Measurements from ENCODE around the gene EXOC3L4.
"Not testable (repeated sequence)": the region's sequence is repeated elsewhere in the genome, so short reads cannot be mapped to it uniquely, and the experiment has no call there.

EXOC3L4 gene

DNA sequence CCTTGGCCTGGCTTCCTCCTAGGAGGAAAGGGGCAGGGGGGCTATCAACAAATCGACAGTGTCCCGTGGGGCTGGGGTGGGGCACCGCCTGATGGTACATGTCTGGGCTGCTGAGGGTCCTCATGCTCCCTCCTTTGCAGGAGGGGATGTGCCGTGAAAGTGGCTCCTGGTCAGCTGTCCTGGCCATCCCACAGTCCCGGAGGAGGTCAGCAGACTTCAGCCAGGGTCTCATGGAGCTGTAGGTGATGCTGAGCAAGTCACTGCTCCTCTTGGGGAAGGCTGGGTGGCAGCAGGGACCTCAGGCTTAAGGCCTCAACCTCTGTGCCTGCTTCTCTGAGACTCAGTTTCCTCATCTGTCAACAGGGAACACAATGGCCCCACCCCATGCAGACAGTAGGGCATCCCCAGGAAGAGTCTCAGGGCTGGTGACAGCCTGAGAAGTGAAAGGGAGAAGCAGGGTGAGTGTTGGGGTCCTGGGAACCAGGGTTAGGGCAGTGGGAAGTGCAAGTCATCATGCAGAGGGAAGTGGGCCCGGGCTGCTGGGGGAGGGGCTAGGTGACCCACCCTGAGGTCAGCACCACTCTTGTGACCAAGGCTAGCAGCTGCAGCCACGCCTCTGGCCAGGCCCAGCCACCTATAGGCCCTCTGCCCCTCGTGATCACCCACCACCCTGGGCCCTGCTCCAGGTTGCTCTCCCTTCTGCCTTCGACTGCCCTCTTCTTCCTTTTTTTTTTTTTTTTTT, 24.3 kb downstream of the EXOC3L4 start:
- no peak for TF ChIP-seq ZNF121 (tag by site-specific recombination; IDR thresholded peaks at IDR 0.05)
- no peak for TF ChIP-seq SP3 (tag by site-specific recombination; IDR thresholded peaks at IDR 0.05)
- TF ChIP-seq ZIC2 (tag by site-specific recombination; IDR thresholded peaks at IDR 0.05), result no peak
- TF ChIP-seq ZNF585B (tag by site-specific recombination; IDR thresholded peaks at IDR 0.05), result no peak
- no peak for TF ChIP-seq ZNF2 (tag by site-specific recombination; IDR thresholded peaks at IDR 0.05)
- TF ChIP-seq ZNF623 (tag by site-specific recombination; IDR thresholded peaks at IDR 0.05), result no peak
- TF ChIP-seq, protein P1, sequence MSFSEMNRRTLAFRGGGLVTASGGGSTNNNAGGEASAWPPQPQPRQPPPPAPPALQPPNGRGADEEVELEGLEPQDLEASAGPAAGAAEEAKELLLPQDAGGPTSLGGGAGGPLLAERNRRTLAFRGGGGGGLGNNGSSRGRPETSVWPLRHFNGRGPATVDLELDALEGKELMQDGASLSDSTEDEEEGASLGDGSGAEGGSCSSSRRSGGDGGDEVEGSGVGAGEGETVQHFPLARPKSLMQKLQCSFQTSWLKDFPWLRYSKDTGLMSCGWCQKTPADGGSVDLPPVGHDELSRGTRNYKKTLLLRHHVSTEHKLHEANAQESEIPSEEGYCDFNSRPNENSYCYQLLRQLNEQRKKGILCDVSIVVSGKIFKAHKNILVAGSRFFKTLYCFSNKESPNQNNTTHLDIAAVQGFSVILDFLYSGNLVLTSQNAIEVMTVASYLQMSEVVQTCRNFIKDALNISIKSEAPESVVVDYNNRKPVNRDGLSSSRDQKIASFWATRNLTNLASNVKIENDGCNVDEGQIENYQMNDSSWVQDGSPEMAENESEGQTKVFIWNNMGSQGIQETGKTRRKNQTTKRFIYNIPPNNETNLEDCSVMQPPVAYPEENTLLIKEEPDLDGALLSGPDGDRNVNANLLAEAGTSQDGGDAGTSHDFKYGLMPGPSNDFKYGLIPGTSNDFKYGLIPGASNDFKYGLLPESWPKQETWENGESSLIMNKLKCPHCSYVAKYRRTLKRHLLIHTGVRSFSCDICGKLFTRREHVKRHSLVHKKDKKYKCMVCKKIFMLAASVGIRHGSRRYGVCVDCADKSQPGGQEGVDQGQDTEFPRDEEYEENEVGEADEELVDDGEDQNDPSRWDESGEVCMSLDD (tag by site-specific recombination; IDR thresholded peaks at IDR 0.05), result no peak
- TF ChIP-seq, protein P2, sequence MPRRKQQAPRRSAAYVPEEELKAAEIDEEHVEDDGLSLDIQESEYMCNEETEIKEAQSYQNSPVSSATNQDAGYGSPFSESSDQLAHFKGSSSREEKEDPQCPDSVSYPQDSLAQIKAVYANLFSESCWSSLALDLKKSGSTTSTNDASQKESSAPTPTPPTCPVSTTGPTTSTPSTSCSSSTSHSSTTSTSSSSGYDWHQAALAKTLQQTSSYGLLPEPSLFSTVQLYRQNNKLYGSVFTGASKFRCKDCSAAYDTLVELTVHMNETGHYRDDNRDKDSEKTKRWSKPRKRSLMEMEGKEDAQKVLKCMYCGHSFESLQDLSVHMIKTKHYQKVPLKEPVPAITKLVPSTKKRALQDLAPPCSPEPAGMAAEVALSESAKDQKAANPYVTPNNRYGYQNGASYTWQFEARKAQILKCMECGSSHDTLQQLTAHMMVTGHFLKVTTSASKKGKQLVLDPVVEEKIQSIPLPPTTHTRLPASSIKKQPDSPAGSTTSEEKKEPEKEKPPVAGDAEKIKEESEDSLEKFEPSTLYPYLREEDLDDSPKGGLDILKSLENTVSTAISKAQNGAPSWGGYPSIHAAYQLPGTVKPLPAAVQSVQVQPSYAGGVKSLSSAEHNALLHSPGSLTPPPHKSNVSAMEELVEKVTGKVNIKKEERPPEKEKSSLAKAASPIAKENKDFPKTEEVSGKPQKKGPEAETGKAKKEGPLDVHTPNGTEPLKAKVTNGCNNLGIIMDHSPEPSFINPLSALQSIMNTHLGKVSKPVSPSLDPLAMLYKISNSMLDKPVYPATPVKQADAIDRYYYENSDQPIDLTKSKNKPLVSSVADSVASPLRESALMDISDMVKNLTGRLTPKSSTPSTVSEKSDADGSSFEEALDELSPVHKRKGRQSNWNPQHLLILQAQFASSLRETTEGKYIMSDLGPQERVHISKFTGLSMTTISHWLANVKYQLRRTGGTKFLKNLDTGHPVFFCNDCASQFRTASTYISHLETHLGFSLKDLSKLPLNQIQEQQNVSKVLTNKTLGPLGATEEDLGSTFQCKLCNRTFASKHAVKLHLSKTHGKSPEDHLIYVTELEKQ (tag by site-specific recombination; IDR thresholded peaks at IDR 0.05; ENCODE audit: borderline replicate concordance), result no peak
- TF ChIP-seq IKZF3 (tag by site-specific recombination; IDR thresholded peaks at IDR 0.05), result no peak
- no peak for TF ChIP-seq ZNF510 (tag by site-specific recombination; IDR thresholded peaks at IDR 0.05; ENCODE audit: insufficient replicate concordance)
- TF ChIP-seq, protein P3, sequence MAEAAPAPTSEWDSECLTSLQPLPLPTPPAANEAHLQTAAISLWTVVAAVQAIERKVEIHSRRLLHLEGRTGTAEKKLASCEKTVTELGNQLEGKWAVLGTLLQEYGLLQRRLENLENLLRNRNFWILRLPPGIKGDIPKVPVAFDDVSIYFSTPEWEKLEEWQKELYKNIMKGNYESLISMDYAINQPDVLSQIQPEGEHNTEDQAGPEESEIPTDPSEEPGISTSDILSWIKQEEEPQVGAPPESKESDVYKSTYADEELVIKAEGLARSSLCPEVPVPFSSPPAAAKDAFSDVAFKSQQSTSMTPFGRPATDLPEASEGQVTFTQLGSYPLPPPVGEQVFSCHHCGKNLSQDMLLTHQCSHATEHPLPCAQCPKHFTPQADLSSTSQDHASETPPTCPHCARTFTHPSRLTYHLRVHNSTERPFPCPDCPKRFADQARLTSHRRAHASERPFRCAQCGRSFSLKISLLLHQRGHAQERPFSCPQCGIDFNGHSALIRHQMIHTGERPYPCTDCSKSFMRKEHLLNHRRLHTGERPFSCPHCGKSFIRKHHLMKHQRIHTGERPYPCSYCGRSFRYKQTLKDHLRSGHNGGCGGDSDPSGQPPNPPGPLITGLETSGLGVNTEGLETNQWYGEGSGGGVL (tag by site-specific recombination; IDR thresholded peaks at IDR 0.05), result no peak
- no peak for TF ChIP-seq ZFP3 (tag by site-specific recombination; IDR thresholded peaks at IDR 0.05; ENCODE audit: low read depth)
- no peak for TF ChIP-seq ZNF473 (tag by site-specific recombination; IDR thresholded peaks at IDR 0.05)
- no peak for TF ChIP-seq ZNF501 (tag by site-specific recombination; IDR thresholded peaks at IDR 0.05)
- TF ChIP-seq ZNF366 (tag by site-specific recombination; conservative IDR thresholded peaks at IDR 0.05), result no peak
- no peak for TF ChIP-seq TCF7L2 (IDR thresholded peaks at IDR 0.05; ENCODE audit: borderline replicate concordance, low read depth, low read length)
- TF ChIP-seq, protein P4, sequence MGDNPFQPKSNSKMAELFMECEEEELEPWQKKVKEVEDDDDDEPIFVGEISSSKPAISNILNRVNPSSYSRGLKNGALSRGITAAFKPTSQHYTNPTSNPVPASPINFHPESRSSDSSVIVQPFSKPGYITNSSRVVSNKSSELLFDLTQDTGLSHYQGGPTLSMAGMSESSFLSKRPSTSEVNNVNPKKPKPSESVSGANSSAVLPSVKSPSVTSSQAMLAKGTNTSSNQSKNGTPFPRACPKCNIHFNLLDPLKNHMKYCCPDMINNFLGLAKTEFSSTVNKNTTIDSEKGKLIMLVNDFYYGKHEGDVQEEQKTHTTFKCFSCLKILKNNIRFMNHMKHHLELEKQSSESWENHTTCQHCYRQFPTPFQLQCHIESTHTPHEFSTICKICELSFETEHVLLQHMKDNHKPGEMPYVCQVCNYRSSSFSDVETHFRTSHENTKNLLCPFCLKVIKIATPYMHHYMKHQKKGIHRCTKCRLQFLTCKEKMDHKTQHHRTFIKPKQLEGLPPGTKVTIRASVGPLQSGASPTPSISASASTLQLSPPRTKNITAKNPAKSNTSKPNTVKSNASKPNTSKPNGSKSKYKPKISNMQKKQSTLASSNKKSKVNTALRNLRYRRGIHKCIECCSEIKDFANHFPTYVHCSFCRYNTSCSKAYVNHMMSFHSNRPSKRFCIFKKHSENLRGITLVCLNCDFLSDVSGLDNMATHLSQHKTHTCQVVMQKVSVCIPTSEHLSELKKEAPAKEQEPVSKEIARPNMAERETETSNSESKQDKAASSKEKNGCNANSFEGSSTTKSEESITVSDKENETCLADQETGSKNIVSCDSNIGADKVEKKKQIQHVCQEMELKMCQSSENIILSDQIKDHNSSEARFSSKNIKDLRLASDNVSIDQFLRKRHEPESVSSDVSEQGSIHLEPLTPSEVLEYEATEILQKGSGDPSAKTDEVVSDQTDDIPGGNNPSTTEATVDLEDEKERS (tag by site-specific recombination; IDR thresholded peaks at IDR 0.05), result no peak
- TF ChIP-seq, protein P5, sequence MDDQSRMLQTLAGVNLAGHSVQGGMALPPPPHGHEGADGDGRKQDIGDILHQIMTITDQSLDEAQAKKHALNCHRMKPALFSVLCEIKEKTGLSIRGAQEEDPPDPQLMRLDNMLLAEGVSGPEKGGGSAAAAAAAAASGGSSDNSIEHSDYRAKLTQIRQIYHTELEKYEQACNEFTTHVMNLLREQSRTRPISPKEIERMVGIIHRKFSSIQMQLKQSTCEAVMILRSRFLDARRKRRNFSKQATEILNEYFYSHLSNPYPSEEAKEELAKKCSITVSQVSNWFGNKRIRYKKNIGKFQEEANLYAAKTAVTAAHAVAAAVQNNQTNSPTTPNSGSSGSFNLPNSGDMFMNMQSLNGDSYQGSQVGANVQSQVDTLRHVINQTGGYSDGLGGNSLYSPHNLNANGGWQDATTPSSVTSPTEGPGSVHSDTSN (CRISPR knock-in tag; IDR thresholded peaks at IDR 0.05), result no peak
- TF ChIP-seq ZNF157 (tag by site-specific recombination; IDR thresholded peaks at IDR 0.05), result no peak
- no peak for TF ChIP-seq ZFP69B (tag by site-specific recombination; IDR thresholded peaks at IDR 0.05)
- Histone ChIP-seq H3K4me1 (ENCODE audit: control insufficient read depth, insufficient read depth, low read length) (peaks cover 10% of the 10 kb centered on the region), H3K9me3 (ENCODE audit: control insufficient read depth, insufficient read depth, low read depth, low read length) (no peaks in the 10 kb centered on the region), H3K4me3 (ENCODE audit: low read depth, low read length) (no peak overlapping the region), H3K36me3 (ENCODE audit: control insufficient read depth in 2 of 2, insufficient read depth in 1 of 2, low read length in 2 of 2) (no peaks in the 10 kb centered on the region), H3K27ac (ENCODE audit: extremely low read depth, low read depth, low read length) (no peak overlapping the region)
- ChIA-PET POLR2A (interaction anchor here (0.7 kb wide), 1 partner anchor 59 kb away, joined by 5 read pairs; no protein-coding TSS in a partner anchor), CTCF (interaction anchor here (0.7 to 3.3 kb wide), 4 partner anchors 13 to 23 kb away, joined by 3 to 22 read pairs (median 10); no protein-coding TSS in a partner anchor)

DNA sequence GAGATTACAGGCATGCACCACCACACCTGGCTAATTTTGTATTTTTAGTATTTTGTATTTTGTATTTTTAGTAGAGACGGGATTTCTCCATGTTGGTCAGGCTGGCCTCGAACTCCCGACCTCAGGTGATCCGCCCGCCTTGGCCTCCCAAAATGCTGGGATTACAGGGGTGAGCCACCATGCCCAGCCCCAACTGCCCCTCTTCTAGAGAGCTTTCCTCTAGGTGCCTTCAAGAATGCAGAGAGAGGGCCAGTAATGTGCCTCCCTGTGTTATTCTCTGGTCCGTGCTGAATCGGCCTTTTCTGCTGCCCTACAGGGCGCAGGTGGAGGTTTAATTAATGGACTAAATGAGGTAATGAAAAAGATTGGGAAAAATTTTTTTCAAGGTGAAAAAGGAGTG, 25.0 kb downstream of the EXOC3L4 start:
- peaks cover 10% of the 10 kb centered on the region for H3K4me1 ChIP-seq (ENCODE audit: control insufficient read depth, insufficient read depth, low read length)
- not testable (repeated sequence) for H3K9me3 ChIP-seq (ENCODE audit: control insufficient read depth, insufficient read depth, low read depth, low read length); H3K27ac ChIP-seq (ENCODE audit: extremely low read depth, low read depth, low read length); H3K36me3 ChIP-seq (ENCODE audit: control insufficient read depth in 2 of 2, insufficient read depth in 1 of 2, low read length in 2 of 2); H3K4me3 ChIP-seq (ENCODE audit: low read depth, low read length)
- ChIA-PET POLR2A (interaction anchor here (0.7 kb wide), 1 partner anchor 58 kb away, joined by 5 read pairs; no protein-coding TSS in a partner anchor), CTCF (interaction anchor here (1.2 to 3.0 kb wide), 2 partner anchors 14 to 23 kb away, joined by 4 to 22 read pairs; no protein-coding TSS in a partner anchor)
